Measurements from ENCODE around the gene MAPKAP1. TPM values are rescaled to one million over a fixed set of nuclear protein-coding genes. Genes with fewer than 3 reads are reported as not detected.
"Not testable (repeated sequence)": the region's sequence is repeated elsewhere in the genome, so short reads cannot be mapped to it uniquely, and the experiment has no call there.

MAPKAP1 gene
- total RNA-seq, 4 donors from 2014 or later: 54.1 to 195 (median 61.9) TPM

DNA sequence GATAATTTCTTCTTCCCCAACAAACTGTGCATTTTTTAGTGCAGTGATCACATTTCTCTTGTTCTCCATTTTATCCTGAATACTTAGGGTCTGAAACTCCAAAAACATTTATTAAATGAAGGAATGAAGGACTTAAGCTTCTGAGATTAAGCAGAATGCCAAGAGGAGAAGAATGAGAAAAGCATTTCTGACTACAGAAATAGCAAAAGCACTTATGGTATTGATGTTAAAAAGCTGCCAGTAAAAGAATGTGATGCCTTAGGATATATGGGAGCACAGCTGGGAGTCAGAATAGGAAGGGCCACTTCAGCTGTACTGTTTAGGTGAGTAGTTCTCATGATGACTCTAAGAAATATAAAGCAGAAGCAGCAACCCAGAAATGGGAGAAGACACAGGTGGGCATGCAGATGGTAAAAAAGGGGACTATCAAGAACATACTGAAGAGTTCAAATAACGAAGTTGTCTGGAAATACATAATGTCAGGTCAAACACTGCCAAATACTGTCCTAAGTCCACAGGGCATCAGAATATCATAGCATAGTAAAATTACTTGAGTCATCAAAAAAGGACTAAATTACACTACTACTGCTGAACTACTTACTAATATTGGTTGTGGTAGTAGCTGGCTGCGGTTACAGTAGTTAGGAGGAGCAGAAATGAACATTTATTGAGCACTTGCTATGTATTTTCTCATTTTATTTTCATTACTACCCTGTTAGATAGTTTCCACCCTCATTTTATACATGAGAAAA is 132.7 kb downstream of the MAPKAP1 start:
- DNase-seq: no peak
- no peak overlapping the region for H3K4me3 ChIP-seq
- intact Hi-C loops (cut with DNase I; ENCODE audit: low total_unique reads): no loop called here
- H3K36me3 ChIP-seq: no peaks in the 10 kb centered on the region
- TF ChIP-seq POLR2A (IDR thresholded peaks at IDR 0.05): no peak
- TF ChIP-seq CTCF (IDR thresholded peaks at IDR 0.05): no peak
- no peaks in the 10 kb centered on the region for H3K27me3 ChIP-seq
- H3K9me3 ChIP-seq: no peaks in the 10 kb centered on the region
- no peak overlapping the region for H3K27ac ChIP-seq
- H3K4me1 ChIP-seq: no peaks in the 10 kb centered on the region

DNA sequence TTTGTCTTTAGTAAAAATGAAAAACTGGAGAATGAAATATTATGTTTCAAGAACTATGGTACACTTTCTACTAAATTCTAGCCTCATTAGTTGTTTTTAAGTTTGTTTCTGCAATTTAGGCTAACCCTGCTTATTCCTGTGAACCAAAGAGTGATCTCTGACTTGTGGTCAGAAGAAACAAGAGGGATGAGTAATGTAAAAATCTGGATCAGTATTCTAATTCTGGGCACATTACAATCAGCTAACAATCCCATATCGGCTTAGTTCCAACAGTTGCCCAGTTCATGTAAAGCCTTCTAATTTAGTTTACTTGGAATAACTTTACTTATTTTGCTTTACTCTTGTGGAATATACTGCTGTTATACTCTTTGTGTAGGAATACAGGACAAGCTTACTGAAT is 134.5 kb downstream of the MAPKAP1 start:
- H3K4me1 ChIP-seq; H3K9me3 ChIP-seq; H3K27me3 ChIP-seq; DNase-seq; H3K27ac ChIP-seq; H3K36me3 ChIP-seq; H3K4me3 ChIP-seq; intact Hi-C loops (cut with DNase I; ENCODE audit: low total_unique reads): not testable (repeated sequence)

- H3K4me3 ChIP-seq; DNase-seq; H3K27me3 ChIP-seq; H3K27ac ChIP-seq; H3K4me1 ChIP-seq; intact Hi-C loops (cut with DNase I; ENCODE audit: low total_unique reads); H3K9me3 ChIP-seq; H3K36me3 ChIP-seq: not testable (repeated sequence)
Measured at GRCh38 chr9:125571824-125572223, 135.2 kb downstream of the MAPKAP1 start.

GRCh38 chr9:125570246-125570645 is 136.8 kb downstream of the MAPKAP1 start:
- Histone ChIP-seq H3K27ac (no peak overlapping the region), H3K4me3 (no peak overlapping the region), H3K36me3 (no peaks in the 10 kb centered on the region), H3K9me3 (no peaks in the 10 kb centered on the region), H3K27me3 (no peaks in the 10 kb centered on the region), H3K4me1 (no peaks in the 10 kb centered on the region)
- TF ChIP-seq POLR2A (IDR thresholded peaks at IDR 0.05) (no peak), CTCF (IDR thresholded peaks at IDR 0.05) (no peak)
- intact Hi-C loops (cut with DNase I; ENCODE audit: low total_unique reads): no loop called here
- DNase-seq: no peak

DNA sequence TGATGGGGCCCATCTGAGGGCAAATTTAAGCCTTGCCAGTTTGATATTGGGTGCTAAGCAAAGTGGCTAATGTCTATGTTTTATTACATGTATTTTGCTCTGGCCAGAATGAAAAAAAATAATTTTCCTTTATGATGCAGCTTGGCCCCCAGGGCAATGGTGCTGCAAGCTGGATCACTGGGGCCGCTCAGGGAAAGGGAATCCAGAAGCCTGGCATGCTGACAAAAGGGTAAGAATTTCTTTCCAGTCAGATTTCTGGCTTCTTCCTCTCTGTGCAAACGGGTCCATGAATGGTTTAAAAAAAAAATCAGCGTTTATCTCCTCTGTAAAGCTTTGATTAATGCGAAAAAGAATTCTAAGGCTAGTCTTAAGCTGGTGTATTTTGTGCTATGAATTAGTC is 138.4 kb downstream of the MAPKAP1 start:
- DNase-seq: no peak
- Histone ChIP-seq H3K27me3 (no peaks in the 10 kb centered on the region), H3K4me1 (no peaks in the 10 kb centered on the region), H3K4me3 (no peak overlapping the region), H3K9me3 (no peaks in the 10 kb centered on the region), H3K27ac (no peak overlapping the region), H3K36me3 (no peaks in the 10 kb centered on the region)
- intact Hi-C loops (cut with DNase I; ENCODE audit: low total_unique reads): no loop called here
- no peak for TF ChIP-seq POLR2A (IDR thresholded peaks at IDR 0.05)
- TF ChIP-seq CTCF (IDR thresholded peaks at IDR 0.05): no peak

DNA sequence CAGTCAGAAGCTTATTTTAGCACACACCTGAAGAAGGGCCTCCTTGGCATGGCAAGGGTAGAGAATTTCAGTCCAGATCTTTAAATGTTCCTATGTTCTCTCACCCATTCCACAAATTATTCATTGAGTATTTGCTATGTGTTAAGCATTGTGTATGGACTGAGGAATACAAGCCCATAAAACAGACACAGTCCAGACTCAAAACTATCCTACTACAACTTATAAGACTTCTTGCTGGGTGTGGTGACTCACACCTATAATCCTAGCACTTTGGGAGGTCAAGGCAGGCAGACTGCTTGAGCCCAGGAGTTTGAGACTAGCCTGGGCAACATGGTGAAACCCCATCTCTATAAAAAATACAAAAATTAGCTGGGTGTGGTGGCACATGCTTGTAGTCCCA is 141.0 kb downstream of the MAPKAP1 start:
- H3K27ac ChIP-seq; intact Hi-C loops (cut with DNase I; ENCODE audit: low total_unique reads); H3K36me3 ChIP-seq; DNase-seq; H3K4me3 ChIP-seq; H3K27me3 ChIP-seq; H3K9me3 ChIP-seq; H3K4me1 ChIP-seq: not testable (repeated sequence)

DNA sequence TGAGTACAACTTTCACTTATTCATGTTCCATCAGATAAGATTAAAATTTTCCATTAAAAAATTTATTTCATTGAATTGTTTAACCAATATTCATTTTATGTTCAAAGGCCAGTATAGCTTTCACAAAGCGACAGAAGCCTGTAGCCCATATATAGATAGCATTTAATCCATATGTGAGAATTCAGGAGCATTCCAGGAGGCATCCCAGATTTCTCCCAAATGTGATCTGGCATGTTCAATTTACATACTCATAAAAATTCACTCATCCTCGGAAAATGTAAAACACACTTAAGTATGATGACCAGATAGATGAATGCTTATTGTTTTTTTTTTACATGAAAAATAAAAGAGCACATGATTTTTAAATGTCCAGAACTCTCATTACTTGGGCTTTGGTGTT is 141.9 kb downstream of the MAPKAP1 start:
- no peak overlapping the region for H3K27ac ChIP-seq
- H3K4me1 ChIP-seq: no peaks in the 10 kb centered on the region
- no peaks in the 10 kb centered on the region for H3K9me3 ChIP-seq
- TF ChIP-seq CTCF (IDR thresholded peaks at IDR 0.05) (no peak), POLR2A (IDR thresholded peaks at IDR 0.05) (no peak)
- DNase-seq: no peak
- H3K27me3 ChIP-seq: no peaks in the 10 kb centered on the region
- intact Hi-C loops (cut with DNase I; ENCODE audit: low total_unique reads): no loop called here
- H3K4me3 ChIP-seq: no peak overlapping the region
- no peaks in the 10 kb centered on the region for H3K36me3 ChIP-seq
